A549 treated with ZK216348 at 1 μM for 4 hours (cell line): ENCODE results near the gene AIG1. TPM values are rescaled to one million over a fixed set of nuclear protein-coding genes. Genes with fewer than 3 reads are reported as not detected.

Experiments used
- total RNA-seq: library from RNA; stranded (reverse); fragments of 200-300 nt; extraction: Qiagen RNA extraction; gene quantifications from 5 replicates; pipeline ENCODE4 v1.2.3, GENCODE V29; 2022; ENCODE audit warnings: low read depth

Gene AIG1, protein sequence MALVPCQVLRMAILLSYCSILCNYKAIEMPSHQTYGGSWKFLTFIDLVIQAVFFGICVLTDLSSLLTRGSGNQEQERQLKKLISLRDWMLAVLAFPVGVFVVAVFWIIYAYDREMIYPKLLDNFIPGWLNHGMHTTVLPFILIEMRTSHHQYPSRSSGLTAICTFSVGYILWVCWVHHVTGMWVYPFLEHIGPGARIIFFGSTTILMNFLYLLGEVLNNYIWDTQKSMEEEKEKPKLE
- total RNA-seq: 21.9 to 28.9 TPM (median 23.9 TPM) in 5 replicates

GRCh38 chr6:143060806-143061596 is at the start of gene AIG1:
AIG1 (plus strand) TSS chr6:143060889; CDS start chr6:143060926, 37 bp downstream.

Other genes with a start within 250 kb of the AIG1 start
- gene HIVEP2, start 115.7 kb upstream of the AIG1 start, total RNA-seq: 2.9 to 4.0 TPM (median 3.5 TPM) in 5 replicates